Hematopoietic multipotent progenitor cell treated with erythropoietin and hydrocortisone succinate and interleukin-3 and kit ligand, for 6 days (in vitro differentiated cells): ENCODE data around the gene GSTT4.
"Not testable (repeated sequence)": the region's sequence is repeated elsewhere in the genome, so short reads cannot be mapped to it uniquely, and the experiment has no call there.

Source experiments
- DNase-seq: peaks from one replicate; pipeline ENCODE4 v3.0.0-alpha.2; 2015

GSTT4 gene

GRCh38 chr22:23951383-23951782 lies 53.9 kb downstream of the GSTT4 start:
- DNase-seq: not testable (repeated sequence)

- not testable (repeated sequence) for DNase-seq
Measured at GRCh38 chr22:23949764-23950163, 55.5 kb downstream of the GSTT4 start.
